NCI-H82 (cell line): Measurements from ENCODE around the gene YLPM1.
"Not testable (repeated sequence)": the region's sequence is repeated elsewhere in the genome, so short reads cannot be mapped to it uniquely, and the experiment has no call there.

Experiments
- DNase-seq: peaks from one replicate; lab custom pipeline; 2025; lab: John Stamatoyannopoulos, UW

Gene YLPM1

DNA sequence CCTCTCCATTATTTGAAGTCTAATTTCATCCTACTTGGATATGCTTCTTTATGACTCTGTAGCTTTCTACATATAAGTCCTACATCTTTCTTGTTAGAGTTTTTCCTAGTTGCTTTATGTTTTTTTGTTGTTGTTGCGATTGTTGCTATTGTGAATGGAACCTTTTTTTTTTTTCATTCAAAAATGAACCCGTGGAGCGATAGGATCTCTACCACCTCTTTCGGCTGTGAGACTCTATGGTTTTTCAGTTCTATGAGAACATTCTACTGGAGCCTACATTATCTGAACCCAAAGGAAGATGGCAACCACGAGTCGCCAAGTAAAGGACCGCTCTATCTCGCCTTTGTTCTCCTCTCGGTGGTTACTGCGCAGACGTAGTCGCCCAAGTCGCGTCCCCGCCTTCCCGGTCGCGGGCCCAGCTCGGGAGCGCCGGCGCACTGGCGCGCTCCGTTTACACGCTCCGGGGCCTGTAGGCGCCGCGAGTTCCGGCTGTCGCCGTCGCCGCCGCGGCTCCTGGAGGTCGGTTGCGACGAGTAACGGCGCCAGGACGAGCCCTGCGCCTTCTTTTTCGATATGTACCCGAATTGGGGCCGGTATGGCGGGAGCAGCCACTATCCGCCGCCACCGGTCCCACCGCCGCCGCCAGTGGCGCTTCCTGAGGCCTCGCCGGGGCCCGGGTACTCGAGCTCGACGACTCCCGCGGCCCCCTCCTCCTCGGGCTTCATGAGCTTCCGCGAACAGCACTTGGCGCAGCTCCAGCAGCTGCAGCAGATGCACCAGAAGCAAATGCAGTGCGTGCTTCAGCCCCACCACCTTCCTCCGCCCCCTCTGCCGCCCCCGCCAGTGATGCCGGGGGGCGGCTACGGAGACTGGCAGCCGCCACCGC lies at the start of gene YLPM1:
Gene YLPM1, plus strand, starts transcription at position 400 of the 886 bp plus-strand sequence. Its CDS starts 174 bp downstream, at position 574.
- DNase-seq: peak; percentile 97

DNA sequence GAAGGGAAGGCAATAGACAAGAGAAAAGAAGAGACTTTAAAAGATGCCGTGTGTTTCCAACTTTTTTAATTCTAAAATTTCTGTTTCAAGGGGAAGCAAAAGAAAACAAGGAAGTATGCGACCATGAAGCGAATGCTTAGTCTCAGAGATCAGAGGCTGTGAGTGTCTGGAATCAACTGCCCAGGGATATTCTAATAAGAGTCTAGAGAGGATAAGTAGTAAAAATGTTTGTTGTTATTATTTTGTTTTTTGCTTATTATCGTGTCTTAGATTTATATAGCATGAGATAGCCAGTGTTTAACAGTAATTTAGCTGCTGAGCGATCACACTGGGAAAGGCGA lies 49.8 kb upstream of the YLPM1 start:
- DNase-seq: no peak

DNA sequence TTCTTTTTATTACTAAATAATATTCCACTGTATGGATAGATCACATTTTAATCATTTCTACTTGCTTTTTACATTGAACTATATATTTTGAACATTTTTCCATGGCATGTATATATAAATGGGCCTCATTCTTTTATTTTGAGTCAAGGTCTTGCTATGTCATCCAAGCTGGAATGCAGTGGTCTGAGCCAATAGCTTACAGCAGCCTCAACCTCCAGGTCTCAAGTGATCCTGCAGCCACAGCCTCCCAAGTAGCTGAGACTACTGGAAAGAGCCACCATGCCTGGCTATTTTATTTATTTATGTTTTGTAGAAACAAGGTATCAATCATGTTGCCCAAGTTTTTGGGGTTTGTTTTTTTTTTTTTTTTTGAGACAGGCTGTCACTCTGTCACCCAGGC lies 42.6 kb upstream of the YLPM1 start:
- DNase-seq: no peak

DNA sequence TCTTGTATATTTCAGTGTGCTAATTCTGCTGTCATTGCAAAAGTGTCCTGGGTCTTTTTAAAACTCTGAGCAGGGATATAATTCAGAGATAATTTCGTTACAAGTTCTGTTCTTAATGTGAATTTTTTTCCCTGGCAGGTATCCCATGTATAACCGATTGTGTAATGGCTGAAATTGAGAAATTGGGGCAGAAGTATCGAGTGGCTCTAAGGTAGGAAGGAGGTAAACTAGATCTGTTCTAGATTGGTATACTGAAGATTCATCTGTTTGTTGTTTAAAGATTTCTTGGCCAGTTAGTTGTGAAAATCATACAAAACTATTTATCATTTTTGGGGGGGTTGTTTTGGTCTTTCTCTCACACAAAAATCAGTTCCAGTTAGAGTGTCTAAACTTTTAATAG lies 40.0 kb upstream of the YLPM1 start:
- no peak for DNase-seq

DNA sequence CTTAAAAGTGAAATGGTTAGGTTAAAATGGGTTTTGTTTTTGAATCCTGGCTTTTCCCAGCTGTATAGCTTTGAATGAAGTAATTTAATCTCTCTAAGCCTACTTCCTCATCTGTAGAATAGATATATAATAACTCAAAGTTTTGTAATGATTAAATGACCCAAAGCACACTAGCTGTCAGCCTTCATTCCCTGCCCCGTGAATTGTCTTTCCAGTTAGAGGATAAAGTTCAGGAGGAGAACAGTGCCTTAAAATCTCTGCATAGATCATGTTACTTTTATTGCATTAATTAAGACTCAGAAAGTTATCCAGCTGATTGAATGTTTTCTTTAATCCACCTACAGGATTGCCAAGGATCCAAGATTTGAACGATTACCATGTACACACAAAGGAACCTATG lies 30.7 kb upstream of the YLPM1 start:
- no peak for DNase-seq

- no peak for DNase-seq
Observed at GRCh38 chr14:74733221-74733620, 29.9 kb upstream of the YLPM1 start.

DNA sequence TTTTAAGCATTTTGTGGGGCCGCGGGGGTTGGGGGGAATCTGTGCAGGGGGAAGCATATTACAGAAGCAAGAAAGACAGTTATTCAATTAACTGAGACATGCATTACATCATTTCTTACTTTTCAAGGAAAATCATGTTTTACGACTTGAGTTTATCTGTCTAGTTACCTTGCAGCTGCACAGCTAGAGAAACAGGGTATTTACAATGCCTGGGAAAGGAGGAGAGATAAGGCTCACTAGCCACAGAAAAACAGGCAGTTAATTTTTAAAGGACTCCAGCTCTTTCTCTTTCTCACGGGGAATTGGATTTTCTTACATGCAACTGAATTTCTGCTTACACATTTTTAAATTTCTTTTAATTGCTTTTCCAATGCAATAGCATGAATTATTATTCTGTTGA lies 28.0 kb upstream of the YLPM1 start:
- DNase-seq: no peak

DNA sequence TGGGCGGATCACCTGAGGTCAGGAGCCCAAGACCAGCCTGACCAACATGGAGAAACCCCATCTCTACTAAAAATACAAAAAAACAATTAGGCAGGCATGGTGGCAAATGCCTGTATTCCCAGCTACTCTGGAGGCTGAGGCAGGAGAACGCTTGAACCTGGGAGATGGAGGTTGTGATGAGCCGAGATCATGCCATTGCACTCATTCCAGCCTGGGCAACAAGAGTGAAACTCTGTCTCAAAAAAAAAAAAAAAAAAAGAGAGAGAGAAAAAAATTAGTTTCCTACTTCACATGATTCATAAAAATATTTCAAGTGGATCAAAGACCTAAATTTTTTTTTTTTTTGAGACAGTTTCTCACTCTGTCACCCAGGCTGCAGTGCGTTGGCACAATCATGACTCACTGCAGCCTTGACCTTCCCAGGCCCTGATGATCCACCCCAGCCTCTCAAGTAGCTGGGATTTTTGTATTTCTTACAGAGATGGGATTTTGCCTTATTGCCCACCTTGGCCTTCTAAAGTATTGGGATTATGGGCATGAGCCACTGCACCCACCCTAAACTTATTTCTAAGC lies 25.3 kb upstream of the YLPM1 start:
- DNase-seq: no peak

- DNase-seq: no peak
Observed at GRCh38 chr14:74739293-74740030, 23.7 kb upstream of the YLPM1 start.

DNA sequence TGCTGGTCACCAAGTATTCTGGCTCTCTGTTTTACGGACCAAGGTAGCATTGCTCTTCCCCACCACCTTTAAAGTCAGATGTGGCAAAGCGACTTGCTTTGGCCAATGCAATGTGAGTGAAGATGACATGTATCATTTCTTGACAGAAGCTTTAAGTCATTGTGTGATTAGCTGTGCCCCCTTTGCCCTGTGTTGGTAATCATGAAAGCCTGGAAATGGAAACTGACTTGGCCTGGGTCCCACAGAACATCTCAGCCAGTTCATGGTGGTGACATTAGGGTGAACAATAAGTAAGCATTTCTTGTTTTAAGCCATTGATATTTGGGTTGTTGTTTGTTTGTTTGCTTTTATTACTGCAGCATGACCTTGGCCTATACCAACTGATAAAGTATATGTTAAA lies 15.9 kb upstream of the YLPM1 start:
- DNase-seq: peak; percentile 21

DNA sequence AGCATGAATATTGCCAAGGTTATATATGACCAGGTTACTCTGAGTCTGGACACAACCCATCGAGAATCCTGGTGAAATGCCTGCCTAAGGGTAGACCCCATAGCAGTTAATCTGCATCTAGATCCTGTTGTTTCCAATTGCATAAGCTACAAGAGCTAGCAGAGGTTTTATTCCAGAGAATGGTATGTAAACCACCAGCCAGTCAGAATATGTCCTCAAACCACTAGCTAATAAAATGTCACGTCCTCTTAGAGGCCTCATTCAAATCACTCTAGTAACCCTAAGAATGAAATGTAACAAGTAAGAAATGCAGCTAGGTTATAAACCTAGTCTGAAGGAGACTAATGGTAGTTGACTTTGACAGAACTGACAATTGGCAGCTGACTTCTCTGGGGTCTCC lies 9.0 kb upstream of the YLPM1 start:
- no peak for DNase-seq

DNA sequence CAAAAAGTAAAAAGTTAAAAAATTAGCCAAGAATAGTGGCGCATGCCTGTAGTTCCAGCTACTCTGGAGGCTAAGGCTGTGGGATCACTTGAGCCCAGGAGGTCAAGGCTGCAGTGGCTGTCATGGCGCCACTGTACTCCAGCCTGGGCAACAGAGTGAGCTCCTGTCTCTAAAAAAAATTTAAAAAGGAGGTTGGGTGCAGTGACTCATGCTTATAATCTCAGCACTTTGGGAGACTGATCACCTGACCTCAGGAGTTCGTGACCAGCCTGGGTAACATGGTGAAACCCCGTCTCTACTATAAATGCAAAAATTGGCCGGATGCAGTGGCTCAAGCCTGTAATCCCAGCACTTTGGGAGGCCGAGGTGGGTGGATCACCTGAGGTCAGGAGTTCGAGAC lies 8.2 kb upstream of the YLPM1 start:
- no peak for DNase-seq

- DNase-seq: no peak
Observed at GRCh38 chr14:74756326-74756725, 6.8 kb upstream of the YLPM1 start.

- DNase-seq: not testable (repeated sequence)
Observed at GRCh38 chr14:74758505-74758904, 4.6 kb upstream of the YLPM1 start.

- DNase-seq: peak; percentile 38
Observed at GRCh38 chr14:74763803-74764531, 851 bp downstream of the YLPM1 start.

- no peak for DNase-seq
Observed at GRCh38 chr14:74765721-74766120, 2.6 kb downstream of the YLPM1 start.

GRCh38 chr14:74771399-74771798 lies 8.3 kb downstream of the YLPM1 start:
- no peak for DNase-seq

DNA sequence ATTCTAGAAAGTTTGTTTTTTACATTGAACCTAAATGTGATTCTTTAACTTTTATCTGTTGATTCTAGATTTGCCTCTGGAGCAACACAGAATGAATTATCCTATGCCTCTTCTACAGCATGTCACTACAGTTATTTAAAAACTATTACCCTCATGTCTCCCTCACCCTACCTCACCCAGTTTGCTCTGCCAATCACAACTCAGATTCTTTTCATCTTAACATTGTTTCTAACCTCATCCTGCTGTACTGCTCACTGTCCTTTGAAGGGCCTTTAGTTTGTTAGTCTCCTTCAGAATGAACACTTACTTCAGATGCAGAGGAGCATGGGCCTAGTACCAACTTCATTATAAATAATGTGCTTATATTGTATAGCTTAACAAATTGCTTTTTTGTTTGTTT lies 21.5 kb downstream of the YLPM1 start:
- no peak for DNase-seq

DNA sequence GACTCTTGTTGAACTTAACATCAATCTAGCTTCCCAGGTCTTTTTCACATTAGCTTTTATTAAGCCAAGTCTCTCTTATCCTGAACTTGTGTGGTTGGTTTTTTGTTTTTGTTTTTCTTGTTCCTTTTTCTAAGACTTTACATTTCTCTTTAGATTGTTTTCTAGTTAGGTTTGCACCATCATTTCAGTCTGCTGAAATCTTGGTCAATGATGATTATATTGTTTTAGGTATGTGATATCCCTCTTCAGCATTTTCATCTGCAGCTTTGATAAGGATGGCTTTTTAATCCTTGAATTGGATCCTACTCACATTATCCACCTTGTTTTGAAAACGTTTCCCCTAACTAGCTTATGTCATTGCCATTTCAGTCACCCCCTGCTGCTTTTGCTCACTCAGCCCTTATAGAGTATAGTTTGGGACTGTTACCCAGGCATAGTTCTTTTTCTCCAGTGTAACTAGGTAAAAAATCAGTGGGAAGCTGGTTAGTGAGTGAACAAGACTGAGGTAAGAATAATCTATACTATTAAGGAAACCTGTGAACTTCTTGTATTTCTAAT lies 22.0 kb downstream of the YLPM1 start:
- DNase-seq: no peak

DNA sequence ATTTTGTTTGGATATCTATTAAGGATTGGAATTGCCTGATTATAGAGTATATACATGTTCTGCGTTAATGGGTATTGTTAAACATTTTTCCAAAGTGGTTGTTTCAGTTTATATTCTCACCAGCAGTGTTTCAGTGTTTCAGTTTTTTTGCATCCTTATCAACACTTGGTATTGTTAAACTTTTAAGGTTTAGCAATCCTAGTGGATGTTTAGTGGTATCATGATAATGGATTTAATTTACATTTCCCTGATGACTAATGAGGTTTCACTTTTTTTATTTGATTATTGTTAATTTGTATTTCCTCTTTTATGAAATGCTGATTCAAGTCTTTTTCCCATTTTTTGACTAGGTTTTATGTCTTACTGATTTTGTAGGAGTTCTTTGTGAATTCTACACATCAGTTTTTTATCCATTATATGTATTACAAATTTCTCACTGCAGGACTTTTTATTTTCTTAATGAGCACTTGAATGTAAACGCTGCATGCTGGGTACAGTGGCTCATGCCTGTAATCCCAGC lies 23.7 kb downstream of the YLPM1 start:
- no peak for DNase-seq

GRCh38 chr14:74792249-74793039 lies 29.3 kb downstream of the YLPM1 start:
- DNase-seq: no peak
